Measurements from ENCODE around the gene CHRM4.

DNA sequence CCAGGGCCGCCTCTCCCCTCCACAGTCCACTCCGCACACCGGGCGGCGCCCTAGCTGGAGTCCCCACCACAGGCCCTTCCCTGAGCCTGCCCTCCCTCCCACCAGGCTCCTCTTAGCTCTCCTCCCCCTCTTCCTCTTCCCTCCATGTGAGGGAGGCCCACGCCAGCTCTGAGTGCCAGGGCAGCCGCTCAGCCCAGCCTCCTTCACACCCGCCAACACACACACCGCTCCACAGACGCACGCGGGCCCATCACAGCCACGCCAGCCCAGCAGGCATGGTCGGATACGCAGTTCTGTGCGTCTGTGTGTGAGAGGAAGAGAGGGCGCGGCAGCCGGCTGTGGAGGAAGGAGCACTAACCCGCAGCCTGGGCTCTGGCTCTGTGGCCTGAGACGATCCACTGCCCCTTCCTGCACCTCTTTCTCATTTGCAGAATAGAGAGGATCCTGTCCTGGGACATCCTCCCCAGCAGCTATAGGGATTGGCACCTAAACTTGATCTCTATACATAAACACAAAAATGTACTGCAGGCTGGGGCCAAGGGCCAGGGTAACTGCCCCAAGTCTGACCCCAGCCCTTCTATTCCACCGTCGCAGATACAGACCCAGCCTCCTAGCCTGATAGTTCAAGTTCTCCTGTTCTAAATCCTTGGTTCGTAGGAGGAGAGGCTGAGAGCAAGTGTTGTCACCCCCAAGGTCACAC lies 3.5 kb downstream of the CHRM4 start:
- TF ChIP-seq POLR2A (IDR thresholded peaks at IDR 0.05) = no peak
- TF ChIP-seq POLR2AphosphoS5 (IDR thresholded peaks at IDR 0.05) = no peak
- TF ChIP-seq, protein P1, sequence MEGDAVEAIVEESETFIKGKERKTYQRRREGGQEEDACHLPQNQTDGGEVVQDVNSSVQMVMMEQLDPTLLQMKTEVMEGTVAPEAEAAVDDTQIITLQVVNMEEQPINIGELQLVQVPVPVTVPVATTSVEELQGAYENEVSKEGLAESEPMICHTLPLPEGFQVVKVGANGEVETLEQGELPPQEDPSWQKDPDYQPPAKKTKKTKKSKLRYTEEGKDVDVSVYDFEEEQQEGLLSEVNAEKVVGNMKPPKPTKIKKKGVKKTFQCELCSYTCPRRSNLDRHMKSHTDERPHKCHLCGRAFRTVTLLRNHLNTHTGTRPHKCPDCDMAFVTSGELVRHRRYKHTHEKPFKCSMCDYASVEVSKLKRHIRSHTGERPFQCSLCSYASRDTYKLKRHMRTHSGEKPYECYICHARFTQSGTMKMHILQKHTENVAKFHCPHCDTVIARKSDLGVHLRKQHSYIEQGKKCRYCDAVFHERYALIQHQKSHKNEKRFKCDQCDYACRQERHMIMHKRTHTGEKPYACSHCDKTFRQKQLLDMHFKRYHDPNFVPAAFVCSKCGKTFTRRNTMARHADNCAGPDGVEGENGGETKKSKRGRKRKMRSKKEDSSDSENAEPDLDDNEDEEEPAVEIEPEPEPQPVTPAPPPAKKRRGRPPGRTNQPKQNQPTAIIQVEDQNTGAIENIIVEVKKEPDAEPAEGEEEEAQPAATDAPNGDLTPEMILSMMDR (IDR thresholded peaks at IDR 0.05) = no peak

Measured in breast epithelium (tissue), 3 donors.